Duodenal mucosa (tissue), 2 donors: ENCODE measurements around the gene KASH5.

Source experiments
- H3K27ac ChIP-seq: one replicate; pipeline ENCODE4 v1.7.0; 2013; ENCODE audit warnings: low read depth, low read length
- H3K27me3 ChIP-seq, 2 donors: one replicate each; pipeline ENCODE4 v1.7.0; 2013; ENCODE audit warnings: low read length in 2 of 2, control low read depth in 1 of 2; ENCODE audit not compliant: insufficient read depth in 2 of 2, control insufficient read depth in 1 of 2
- H3K36me3 ChIP-seq, 2 donors: one replicate each; pipeline ENCODE4 v1.7.0; 2013; ENCODE audit warnings: low read length in 2 of 2, control low read depth in 1 of 2; ENCODE audit not compliant: insufficient read depth in 2 of 2, control insufficient read depth in 1 of 2
- H3K4me1 ChIP-seq, 2 donors: one replicate each; pipeline ENCODE4 v1.7.0; 2013; ENCODE audit warnings: low read length in 2 of 2, control low read depth in 1 of 2; ENCODE audit not compliant: insufficient read depth in 2 of 2, control insufficient read depth in 1 of 2
- H3K4me3 ChIP-seq, 2 donors: one replicate each; pipeline ENCODE4 v1.7.0; 2013; ENCODE audit warnings: low read length in 2 of 2, low read depth in 1 of 2
- H3K9ac ChIP-seq, 2 donors: one replicate each; pipeline ENCODE4 v1.7.0; 2013; ENCODE audit warnings: low read length in 2 of 2, low read depth in 1 of 2
- H3K9me3 ChIP-seq, 2 donors: one replicate each; pipeline ENCODE4 v1.7.0; 2013; ENCODE audit warnings: low read length in 2 of 2, control low read depth in 1 of 2; ENCODE audit not compliant: control insufficient read depth in 1 of 2

The KASH5 gene

DNA sequence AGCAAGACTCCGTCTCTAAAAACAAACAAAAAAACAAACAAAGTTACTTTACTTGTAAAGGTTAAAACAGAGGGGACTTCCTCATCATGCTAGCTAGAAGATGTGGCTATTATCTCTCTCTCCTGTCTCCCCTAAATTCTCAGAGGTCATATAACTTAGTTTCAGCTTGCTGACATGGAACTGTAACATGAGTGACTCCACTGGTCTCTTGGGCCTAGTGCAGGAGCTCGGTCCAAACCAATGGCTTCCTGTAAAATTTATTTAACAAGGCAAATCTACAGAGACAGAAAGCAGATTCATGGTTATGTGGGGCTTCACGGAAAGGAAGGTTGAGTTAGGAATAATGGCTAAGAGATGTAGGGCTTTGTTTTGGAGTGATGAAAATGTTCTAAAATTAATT lies 9.5 kb upstream of the KASH5 start:
- no peak overlapping the region for H3K4me3 ChIP-seq
- H3K9ac ChIP-seq, result no peak overlapping the region

DNA sequence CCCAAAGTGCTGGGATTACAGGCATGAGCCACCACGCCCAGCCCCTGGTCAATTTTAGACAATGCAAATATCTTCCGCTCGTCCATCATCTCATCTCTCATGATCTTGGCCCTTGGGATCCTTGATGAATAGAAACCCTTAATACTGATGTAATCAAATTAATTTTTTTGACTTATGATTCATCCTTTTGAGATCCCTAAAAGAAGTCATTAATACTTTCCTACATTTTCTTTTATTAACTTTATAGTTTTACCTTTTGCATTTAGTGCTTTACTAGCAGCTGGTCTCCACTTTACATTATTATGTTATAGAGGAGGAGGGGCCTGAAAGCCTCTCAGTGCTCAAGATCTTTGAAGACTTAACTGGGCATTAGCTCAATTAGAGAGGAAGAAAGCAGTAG lies 7.7 kb upstream of the KASH5 start:
- Histone ChIP-seq H3K27ac (no peak overlapping the region), H3K9me3 (peaks cover 4% of the 10 kb centered on the region in 2 donors), H3K4me1 (no peaks in the 10 kb centered on the region), H3K36me3 (no peaks in the 10 kb centered on the region), H3K27me3 (no peaks in the 10 kb centered on the region), H3K4me3 (no peak overlapping the region), H3K9ac (no peak overlapping the region)

More for the DNA sequence above, 9.5 kb upstream of the KASH5 start:
- no peak overlapping the region for H3K27ac ChIP-seq
- no peaks in the 10 kb centered on the region for H3K36me3 ChIP-seq
- no peaks in the 10 kb centered on the region for H3K27me3 ChIP-seq
- no peaks in the 10 kb centered on the region for H3K4me1 ChIP-seq
- H3K9me3 ChIP-seq, result peaks cover 4% of the 10 kb centered on the region in 2 donors

DNA sequence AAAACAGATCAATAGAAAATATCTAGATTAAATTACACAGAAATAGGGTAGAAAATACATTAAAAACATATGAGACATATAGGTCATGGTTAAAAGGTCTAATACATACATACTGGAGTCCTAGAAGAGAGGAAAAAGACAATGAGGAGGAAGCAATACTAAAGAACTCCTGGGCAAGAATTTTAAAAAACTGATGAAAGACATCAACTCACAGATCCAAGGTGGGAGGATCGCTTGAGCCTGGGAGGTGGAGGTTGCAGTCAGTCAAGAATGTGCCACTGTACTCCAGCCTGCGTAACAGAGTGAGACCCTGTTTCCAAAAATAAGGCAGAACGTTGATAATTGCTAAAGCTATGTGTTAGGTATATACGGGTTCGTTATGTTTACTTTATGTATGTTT lies 5.4 kb upstream of the KASH5 start:
- H3K4me3 ChIP-seq, result no peak overlapping the region

DNA sequence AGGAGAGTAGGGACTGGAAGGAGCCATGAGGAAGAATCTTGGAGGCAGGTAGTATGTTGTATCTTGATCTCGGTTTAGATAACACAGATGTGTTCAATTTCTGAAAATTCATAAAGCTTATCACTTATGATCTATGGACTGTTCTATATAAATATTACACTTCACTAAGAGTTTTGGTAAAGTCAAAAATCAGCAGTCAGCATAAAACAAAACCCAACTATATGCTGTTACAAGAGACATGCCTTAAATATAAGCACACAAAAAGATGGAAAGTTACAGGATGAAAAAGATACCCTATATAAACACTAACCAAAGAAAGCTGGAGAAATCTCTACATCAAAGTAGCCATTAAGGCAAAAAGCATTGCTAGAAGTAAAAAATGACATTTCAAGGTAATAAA lies 4.5 kb upstream of the KASH5 start:
- H3K9ac ChIP-seq, result no peak overlapping the region
- no peaks in the 10 kb centered on the region for H3K36me3 ChIP-seq
- H3K4me1 ChIP-seq, result no peaks in the 10 kb centered on the region
- no peak overlapping the region for H3K27ac ChIP-seq
- no peaks in the 10 kb centered on the region for H3K27me3 ChIP-seq
- H3K9me3 ChIP-seq, result peaks cover 4% of the 10 kb centered on the region in 2 donors
- H3K4me3 ChIP-seq, result no peak overlapping the region

More for the DNA sequence above, 5.4 kb upstream of the KASH5 start:
- Histone ChIP-seq H3K4me1 (no peaks in the 10 kb centered on the region), H3K36me3 (no peaks in the 10 kb centered on the region), H3K9ac (no peak overlapping the region), H3K9me3 (peaks cover 4% of the 10 kb centered on the region in 2 donors), H3K27me3 (no peaks in the 10 kb centered on the region), H3K27ac (no peak overlapping the region)

DNA sequence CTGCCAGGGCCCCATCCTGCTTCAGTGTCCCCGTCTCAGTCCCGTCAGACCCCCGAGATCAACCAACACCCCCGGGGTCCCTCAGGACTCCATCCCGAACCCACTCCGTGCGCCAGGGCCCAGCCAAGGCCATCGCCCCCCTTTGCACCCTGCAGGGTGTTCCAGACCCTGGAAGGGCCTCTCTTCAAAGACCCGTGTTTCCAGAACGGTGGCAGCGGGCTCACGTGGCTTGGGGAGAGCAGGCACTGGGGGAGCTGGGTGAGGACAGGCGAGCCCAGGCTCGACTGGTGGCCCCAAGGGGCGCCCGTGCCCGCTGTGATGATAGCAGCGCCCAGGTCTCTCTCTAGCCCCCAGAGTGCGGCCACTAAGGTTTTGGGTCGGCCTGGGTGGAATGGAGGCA lies 1.4 kb downstream of the KASH5 start:
- peaks cover 0 to 6% of the 10 kb centered on the region in 2 donors for H3K27me3 ChIP-seq
- H3K36me3 ChIP-seq, result no peaks in the 10 kb centered on the region

DNA sequence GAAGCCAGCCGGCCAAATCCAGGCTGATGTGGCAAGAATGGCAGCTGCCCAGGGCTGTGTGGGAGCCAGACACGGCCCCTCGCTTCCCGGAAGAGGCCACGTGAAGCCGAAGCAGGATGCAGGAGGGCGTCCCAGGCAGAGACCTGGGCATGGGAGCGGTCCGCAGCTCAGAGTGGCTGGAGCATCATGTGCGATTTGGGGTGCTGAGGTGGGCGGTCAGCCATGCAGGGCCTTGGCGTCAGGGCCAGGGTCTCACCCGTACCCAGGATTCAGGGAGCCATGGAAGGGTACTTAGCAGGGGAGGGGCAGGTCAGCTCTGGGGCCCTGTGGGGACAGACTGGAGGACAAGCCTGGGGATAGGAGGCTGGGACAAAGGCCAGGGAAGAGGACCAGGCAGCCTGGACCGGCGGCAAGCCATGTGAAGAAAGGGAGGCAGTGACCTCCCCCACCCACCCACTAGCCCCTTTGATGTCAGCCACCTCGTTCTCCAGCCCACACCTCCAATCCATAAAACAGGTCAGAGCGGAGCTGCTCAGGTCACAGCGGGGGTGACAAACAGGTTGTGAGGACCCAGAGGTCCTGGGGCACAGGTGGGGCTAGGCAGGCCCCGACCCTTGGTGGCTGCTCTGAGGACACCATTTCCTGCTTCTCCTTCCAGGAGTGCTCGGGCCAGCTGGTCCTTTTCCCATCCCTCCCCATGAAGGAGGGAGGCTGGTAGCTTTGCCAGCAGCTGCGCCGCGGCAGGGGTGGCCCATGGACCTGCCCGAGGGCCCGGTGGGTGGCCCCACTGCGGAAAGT lies 2.3 kb downstream of the KASH5 start:
- Histone ChIP-seq H3K27me3 (peaks cover 0 to 6% of the 10 kb centered on the region in 2 donors), H3K4me1 (peaks cover 0 to 4% of the 10 kb centered on the region in 2 donors), H3K4me3 (no peak overlapping the region), H3K36me3 (no peaks in the 10 kb centered on the region), H3K9ac (no peak overlapping the region), H3K9me3 (no peaks in the 10 kb centered on the region), H3K27ac (no peak overlapping the region)

More for the DNA sequence above, 1.4 kb downstream of the KASH5 start:
- Histone ChIP-seq H3K4me1 (peaks cover 0 to 4% of the 10 kb centered on the region in 2 donors), H3K9ac (no peak overlapping the region), H3K4me3 (no peak overlapping the region), H3K27ac (no peak overlapping the region), H3K9me3 (no peaks in the 10 kb centered on the region)

DNA sequence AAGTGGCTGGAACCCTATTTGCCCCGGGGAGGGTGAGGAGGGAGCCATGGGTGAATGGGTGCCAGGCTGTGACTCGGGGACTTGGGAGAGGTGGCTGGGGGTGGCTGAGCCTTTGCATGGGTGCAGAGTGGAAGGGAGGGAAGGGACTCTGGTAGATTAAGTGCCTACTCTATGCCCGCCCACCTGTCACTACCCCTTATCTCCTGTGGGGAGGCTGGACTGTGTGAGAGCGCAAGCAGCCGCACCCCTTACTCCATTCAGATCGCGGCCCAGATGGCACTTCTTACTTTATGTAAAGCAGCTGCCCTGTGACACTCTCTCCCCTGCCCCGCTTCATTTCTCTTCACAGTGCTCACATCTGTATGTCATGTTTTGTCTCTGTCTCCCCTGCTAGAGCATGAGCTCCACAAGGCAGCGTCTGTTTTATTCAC lies 2.9 kb downstream of the KASH5 start:
- Histone ChIP-seq H3K27me3 (peaks cover 0 to 6% of the 10 kb centered on the region in 2 donors), H3K4me3 (no peak overlapping the region), H3K4me1 (peaks cover 0 to 4% of the 10 kb centered on the region in 2 donors), H3K27ac (no peak overlapping the region), H3K36me3 (no peaks in the 10 kb centered on the region), H3K9me3 (no peaks in the 10 kb centered on the region), H3K9ac (no peak overlapping the region)

DNA sequence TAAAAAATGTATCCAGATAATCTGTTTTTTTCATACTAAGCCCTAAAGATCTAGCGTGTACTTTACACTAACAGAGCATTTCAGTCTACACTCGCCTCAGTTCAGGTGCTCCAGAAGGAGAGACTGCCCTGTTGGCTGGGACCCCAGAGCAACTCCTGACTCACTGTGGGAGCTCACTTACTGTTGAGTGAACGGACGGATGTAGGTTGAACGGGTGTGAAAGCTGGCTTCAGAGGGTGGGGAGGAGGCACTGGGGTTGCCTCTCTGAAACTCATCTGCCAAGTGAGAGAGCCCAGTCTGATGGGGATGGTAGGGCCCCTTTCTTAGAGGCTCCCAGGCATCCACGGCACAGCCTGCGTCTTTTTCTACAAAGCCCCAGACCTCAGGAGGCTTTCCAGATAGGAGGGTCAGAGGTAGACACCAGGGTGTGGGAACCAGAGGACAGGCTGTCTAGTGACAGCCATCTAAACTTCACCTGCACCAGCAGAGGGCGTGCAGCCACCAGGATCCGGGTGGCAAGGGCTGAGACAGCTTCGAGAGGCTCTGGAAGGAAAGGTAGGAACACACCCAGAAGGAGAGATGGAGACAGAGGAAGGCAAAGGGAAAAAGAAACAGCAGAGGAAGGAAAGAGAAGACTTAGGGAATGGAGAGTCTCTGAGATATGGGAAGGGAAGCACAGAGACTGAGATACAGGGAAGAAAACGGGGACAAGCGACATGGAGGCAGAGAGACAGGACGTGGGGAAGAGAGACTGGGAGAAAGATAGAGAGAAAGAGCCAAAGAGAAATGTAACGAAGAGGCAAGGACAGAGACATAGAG lies 3.7 kb downstream of the KASH5 start:
- Histone ChIP-seq H3K4me3 (no peak overlapping the region), H3K27me3 (peaks cover 0 to 6% of the 10 kb centered on the region in 2 donors), H3K9me3 (no peaks in the 10 kb centered on the region), H3K27ac (no peak overlapping the region), H3K36me3 (no peaks in the 10 kb centered on the region), H3K9ac (no peak overlapping the region), H3K4me1 (peaks cover 0 to 4% of the 10 kb centered on the region in 2 donors)

DNA sequence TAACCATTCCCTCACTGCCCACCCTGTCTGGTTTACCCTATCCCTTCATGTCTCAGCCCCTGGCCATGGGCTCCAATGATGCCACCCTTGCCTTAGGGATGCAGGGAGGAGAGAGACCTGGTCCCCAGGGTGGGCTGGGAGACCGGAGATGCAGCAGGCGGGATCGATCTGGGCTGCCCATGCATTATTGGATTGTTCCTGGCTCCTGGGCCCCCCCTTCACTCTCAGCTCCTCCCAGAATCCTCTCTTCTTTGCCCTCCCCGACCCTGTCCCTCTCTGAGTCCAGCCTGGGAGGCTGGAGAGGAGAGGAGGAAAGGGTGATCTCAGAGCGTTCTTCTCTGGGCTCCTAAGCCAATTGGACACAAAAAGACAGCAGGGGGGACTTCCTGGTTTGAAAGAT lies 5.8 kb downstream of the KASH5 start:
- peaks cover 0 to 6% of the 10 kb centered on the region in 2 donors for H3K27me3 ChIP-seq
- H3K9me3 ChIP-seq, result no peaks in the 10 kb centered on the region
- no peak overlapping the region for H3K9ac ChIP-seq
- no peak overlapping the region for H3K27ac ChIP-seq
- no peak overlapping the region for H3K4me3 ChIP-seq
- H3K36me3 ChIP-seq, result no peaks in the 10 kb centered on the region
- peaks cover 0 to 4% of the 10 kb centered on the region in 2 donors for H3K4me1 ChIP-seq
